ENCODE data around the gene LARP4. TPM values are rescaled to one million over a fixed set of nuclear protein-coding genes. Genes with fewer than 3 reads are reported as not detected.
"Not testable (repeated sequence)": the region's sequence is repeated elsewhere in the genome, so short reads cannot be mapped to it uniquely, and the experiment has no call there.

LARP4 gene
- total RNA-seq, 1 donor from 2014 or later, result 55.6 TPM

DNA sequence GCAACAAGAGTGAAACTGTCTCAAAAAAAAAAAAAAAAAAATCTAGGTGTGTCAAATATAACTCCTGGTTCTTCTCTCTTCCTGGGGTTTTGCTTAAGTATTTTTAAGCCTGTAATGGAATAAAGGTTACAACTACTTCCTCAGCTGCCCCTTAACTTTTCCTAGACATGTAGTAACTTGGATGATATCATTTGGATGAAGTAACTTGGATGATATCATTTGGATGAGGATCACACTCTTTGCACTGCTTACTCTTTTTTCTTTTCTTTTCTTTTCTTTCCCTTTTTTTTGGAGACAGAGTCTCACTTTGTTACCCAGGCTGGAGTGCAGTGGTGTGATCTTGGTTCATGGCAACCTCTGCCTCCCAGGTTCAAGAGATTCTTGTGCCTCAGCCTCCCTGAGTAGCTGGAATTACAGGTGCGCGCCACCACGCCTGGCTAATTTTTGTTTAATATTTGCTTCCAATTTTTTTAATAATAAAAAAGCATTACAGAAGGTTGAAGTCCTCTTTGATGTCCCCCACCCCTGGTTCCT is 3.5 kb upstream of the LARP4 start:
- intact Hi-C loops (cut with micrococcal nuclease), result no loop called here
- ATAC-seq, result no peak

DNA sequence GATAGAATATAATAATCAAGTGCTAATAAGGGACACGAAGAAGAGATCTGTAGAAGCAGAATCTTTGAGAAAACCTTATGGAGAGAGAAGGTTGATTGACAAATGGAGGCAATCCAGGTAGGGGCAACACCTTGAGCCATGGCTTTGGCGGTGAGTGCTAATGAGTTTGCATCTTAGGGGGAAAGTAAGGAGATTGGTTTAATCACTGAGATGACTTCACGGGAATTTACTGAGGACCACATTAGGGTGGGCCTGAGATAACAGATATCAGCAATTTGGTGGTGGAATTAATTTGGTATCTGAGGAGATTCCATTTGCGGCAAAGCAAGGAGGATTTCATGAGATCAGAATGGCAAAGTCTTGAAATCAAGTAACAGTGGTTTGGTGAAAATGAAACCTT is 1.8 kb upstream of the LARP4 start:
- ATAC-seq, result no peak
- intact Hi-C loops (cut with micrococcal nuclease), result no loop called here
- DNase-seq, result no peak

More for the DNA sequence above, 3.5 kb upstream of the LARP4 start:
- DNase-seq, result no peak

DNA sequence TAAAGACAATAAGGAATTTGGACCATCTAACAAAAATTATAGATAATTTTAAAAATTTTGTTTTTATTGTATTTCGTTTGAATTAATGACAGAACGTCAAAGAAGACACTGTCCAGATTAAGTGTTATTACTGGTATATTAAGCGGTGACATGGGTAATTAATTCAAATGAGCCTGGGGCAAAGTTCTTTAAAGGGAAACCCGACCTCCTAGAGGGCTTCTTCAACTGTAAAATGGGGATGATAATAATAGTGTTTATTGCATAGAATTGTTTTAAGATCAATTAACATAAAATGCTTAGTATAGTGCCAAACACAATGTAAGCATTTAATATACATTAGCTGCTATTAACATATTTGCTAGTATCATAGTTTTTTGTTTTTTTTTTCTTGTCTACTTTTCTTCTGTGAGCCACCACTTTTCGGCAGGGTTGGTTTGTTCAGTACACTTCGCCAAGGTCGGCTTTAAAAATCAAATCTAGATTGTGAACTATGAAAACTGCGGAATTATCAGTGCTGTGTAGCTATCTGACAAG is 514 bp upstream of the LARP4 start:
- intact Hi-C loops (cut with micrococcal nuclease), result no loop called here
- ATAC-seq (no peak), DNase-seq (no peak)

DNA sequence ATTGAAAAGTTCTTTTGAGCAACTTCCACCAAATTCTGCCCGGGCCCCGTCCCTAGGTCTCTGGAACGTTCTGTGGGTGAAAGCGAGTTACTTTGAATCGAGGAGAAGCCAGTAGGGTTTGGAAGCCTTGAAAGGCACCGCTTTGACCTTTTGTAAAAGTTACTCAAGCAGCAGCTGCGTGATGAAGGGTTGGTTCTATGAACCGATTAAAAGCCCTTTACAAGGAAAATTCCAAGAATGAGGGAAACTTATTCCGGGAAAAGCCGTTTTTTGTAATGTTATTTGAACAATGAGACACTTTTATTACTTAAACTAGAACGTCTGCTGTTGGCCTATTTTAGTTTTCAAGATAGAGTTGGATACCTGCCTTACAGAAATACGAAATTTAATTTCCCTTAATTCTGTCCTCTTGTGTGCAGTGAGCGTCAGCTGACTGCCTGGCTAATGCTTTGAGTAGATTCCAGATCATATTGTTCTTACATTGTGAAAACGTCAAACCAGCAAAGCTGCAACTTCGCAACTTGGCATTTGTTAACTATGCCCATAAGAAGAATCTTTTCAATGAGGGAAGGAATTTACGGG is 906 bp downstream of the LARP4 start:
- intact Hi-C loops (cut with micrococcal nuclease), result no loop called here
- ATAC-seq (peak; percentile 35), DNase-seq (no peak)

DNA sequence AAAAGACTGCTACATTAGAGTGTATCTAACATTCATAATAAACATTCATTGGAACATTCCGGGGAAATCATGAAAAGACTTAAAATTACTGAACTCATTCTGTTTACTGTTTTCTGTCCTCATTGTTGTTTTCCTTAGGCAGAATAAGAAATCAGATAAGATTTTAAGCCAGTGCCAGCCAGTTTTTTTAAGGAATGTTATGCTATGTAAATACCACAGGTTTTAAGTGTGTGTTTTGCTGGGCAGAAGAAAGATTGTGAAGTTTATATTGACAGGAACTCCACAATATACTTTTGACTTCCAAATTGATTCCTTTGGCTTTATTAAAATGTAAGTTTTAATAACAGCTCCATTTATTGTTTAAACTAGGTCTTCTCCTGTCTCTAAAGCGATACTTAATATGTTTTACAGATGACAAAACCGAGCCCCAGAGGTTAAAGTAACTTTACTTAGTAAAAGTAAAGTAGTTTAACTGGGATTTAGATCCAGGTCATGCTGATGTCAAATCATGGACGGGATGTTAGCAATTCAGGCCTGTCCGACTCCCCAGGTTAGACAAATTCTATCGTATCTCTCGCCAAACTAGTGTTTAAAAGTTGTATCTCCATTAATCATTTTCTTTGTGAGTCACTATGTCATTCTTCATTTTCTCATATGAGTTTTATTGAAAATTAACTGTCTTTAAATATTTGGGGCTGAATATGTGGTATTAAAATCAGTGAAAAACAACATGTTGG is 1.7 kb downstream of the LARP4 start:
- intact Hi-C loops (cut with micrococcal nuclease), result no loop called here
- DNase-seq (no peak), ATAC-seq (no peak)

DNA sequence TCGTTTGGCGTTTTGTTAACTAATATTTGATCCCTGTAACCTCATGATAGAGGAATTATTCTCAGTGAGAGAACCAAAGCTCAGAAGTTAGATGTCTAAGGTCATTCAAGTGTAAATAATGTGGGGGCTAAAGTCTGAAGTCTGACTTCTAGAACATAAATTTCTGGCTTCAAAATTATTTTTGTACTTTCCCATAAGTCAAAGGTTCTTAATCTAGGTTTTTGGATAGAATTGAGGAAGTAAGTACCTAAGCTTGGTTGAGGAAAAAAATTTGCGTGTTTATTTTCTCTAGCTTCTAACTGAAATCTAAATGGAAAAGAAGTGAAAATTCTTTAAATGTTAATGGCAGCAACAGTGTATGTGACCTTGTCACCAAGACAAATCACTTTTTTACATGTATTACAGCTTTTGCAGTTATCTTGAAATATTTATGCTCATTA is 2.3 kb downstream of the LARP4 start:
- DNase-seq (no peak), ATAC-seq (no peak)
- intact Hi-C loops (cut with micrococcal nuclease), result no loop called here

DNA sequence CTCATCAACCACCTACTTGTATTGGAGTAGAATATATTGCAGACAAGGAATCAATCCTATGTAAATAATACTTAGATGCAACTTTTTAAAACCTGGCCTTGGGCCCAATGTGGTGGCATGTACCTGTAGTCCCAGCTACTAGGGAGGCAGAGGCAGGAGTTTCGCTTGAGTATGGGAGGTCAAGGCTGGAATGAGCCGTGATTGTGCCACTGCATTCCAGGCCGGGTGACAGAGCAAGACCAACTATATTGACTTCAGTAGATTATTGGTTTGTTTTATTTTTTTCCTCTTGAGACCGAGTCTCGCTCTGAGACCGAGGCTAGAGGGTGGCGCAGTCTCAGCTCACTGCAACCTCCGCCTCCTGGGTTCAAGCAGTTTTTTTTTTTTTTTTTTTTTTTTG is 3.6 kb downstream of the LARP4 start:
- DNase-seq, result no peak
- intact Hi-C loops (cut with micrococcal nuclease), result no loop called here

DNA sequence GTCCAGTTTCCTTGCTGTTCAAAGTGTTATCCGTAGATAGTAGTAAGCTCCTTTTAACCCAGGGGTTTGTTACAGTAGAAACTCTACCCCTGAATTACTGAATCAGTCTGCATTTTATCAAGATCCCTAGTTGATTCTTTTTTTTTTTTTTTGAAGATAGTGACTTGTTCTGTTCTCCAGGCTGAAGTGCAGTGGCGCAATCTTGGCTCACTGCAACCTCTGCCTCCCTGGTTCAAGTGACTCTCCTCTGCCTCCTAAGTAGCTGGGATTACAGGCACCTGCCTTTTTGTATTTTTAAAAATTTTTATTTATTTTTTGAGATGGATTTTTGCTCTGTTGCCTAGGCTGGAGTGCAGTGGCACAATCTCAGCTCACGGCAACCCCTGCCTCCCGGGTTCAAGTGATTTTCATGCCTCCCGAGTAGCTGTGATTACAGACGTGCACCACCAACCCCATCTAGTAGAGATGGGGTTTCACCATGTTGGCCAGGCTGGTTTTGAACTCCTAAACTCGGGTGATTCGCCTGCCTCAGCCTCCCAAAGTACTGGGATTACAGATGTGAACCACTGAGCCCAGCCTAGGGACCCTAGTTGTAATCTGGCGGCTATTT is 10.5 kb downstream of the LARP4 start:
- intact Hi-C loops (cut with micrococcal nuclease), result no loop called here
- DNase-seq (no peak), ATAC-seq (peak; percentile 26)

More for the DNA sequence above, 3.6 kb downstream of the LARP4 start:
- no peak for ATAC-seq

DNA sequence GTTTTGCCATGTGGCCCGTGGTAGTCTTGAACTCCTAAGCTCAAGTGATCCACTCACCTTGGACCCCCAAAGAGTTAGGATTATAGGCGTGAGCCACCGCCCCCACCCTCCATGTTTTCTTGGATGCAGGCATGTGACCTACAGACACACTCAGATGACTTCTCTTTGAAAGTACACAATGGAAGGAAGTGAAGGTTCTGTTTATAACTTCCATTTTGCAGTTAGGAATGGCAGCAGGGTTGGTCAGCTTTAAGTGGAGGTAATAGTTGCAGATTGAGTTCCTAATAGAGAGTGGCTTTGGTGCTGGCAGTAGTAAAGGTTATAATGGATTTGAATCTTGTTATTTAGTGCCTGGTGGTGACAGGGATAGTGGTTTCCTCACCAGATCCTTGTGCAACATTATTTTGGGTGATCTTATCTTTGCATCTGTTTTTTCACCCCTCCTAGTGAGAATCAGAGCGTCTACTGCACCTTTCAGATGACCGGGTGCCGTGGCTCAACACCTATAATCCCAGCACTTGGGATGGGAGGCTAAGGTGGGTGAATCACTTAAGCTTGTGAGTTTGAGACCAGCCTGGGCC is 15.3 kb downstream of the LARP4 start:
- DNase-seq, result no peak
- ATAC-seq, result no peak
- intact Hi-C loops (cut with micrococcal nuclease), result no loop called here

DNA sequence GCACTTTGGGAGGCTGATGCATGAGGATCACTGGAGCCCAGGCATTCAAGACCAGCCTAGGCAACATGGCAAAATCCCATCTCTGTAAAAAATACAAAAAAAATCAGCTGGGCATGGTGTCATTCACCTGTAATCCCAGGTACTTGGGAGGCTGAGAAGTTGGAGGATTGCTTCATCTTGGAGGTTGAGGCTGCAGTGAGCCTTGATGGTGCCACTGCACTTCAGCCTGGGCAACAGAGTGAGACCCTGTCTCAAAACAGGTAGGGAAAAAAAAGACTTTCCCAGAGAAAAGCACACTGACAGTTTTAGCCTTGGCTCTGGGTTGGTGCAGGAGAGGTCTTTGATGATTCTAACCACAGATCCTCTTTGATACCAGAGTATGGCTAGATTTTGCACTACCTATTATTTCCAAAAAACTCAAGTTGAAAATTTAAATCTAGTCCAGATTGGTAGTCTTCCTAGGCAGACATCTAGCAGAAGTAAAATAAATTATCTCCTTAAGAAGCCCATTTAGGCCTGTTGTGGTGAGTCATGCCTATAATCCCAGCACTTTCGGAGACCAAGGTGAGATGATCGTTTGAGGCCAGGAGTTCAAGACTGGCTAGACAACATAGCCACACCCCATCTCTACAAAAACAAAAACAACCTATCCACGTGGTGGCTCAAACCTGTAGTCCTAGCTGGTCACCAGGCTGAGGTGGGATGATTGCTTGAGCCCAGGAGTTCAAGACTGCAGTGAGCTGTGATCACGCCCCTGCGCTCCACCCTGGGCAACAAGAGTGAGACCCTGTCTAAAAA is 18.6 kb downstream of the LARP4 start:
- no peak for ATAC-seq
- no peak for DNase-seq
- intact Hi-C loops (cut with micrococcal nuclease), result no loop called here

DNA sequence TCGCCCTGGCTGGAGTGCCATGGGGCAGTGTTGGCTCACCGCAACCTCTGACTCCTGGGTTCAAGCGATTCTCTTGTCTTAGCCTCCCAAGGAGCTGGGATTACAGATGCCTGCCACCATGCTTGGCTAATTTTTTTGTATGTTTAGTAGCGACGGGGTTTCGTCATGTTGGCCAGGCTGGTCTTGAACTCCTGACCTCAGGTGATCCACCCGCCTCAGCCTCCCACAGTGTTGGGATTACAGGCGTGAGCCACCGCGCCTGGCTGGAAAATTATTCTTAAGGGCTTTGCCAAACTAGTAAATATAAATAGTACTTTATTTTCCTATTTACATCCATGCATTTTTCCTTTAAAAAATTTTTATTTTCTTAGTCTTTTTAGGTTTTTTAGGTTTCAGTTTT is 22.2 kb downstream of the LARP4 start:
- intact Hi-C loops (cut with micrococcal nuclease); ATAC-seq; DNase-seq: not testable (repeated sequence)

DNA sequence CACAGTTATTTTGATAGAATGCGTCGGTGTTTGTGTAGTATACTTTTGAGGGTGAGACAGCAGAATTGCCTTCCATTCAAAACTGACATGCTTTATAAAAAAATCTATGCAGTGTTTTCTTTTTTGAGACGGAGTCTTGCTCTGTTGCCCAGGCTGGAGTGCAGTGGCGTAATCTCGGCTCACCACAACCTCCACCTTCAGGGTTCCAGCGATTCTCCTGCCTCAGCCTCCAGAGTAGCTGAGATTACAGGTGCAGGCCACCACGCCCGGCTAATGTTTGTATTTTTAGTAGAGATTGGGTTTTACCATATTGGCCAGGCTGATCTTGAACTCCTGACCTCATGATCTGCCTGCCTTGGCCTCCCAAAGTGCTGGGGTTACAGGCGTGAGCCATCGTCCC is 22.7 kb downstream of the LARP4 start:
- DNase-seq; intact Hi-C loops (cut with micrococcal nuclease); ATAC-seq: not testable (repeated sequence)

DNA sequence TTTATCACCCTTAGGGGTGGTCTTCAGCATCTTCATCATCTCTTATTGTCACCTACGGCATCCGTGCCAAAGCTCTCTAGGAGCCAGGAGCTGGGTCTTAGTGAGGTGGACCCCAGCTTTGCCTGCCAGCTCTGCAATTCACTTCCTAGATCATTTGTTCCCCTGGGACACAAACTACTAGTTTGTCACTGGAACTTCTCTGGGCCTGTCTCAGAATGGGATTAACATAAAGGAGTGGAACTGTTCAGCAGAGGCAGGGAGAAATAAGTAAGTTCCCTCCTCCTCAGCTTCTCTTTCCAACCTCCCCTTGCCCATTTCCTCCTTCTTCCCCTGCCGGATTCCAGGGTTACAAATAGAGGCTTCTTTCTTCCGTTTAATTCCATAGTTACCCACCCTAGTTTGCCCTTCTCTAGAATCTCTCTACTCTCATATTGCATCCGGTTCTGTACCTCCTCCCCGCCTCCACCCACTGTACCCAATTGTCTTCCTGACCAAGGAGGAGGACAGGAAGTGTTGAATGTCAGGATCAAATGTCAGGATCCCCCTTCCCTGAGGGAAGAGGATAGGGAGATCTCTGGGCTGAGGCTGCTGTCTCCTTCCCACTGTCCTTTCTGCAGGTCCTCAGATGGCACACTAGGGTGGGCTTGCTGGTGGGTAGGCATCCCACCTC is 25.0 kb downstream of the LARP4 start:
- ATAC-seq (peak; percentile 22), DNase-seq (no peak)
- intact Hi-C loops (cut with micrococcal nuclease), result no loop called here

DNA sequence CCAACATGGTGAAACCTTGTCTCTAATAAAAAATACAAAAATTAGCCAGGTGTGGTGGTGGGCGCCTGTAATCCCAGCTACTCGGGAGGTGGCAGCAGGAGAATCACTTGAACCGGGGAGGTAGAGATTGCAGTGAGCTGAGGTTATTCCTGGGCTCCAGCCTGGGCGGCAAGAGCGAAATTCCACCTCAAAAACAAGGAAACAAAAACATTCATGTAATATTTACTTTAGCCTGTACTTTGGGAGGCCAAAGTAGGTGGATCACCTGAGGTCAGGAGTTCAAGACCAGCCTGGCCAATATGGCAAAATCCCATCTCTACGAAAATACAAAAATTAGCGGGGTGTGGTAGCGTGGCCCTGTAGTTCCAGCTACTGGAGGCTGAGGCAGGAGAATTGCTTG is 31.0 kb downstream of the LARP4 start:
- DNase-seq; ATAC-seq; intact Hi-C loops (cut with micrococcal nuclease): not testable (repeated sequence)

DNA sequence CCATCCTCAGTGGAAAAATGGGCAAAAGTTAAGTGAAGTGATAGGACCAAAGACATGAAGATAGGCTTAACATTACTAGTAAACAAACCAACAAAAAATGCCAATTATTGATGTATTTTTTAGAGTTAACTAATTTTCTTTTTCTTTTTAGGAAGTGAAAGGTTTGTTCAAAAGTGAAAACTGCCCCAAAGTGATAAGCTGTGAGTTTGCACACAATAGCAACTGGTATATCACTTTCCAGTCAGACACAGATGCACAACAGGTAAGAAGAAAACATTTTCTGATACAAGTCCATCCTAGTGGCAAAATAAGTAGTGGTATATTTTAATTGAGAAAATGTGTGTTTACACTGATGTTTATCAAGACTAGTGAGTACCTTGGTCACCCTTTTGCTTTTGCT is 39.6 kb downstream of the LARP4 start:
- DNase-seq (no peak), ATAC-seq (no peak)
- intact Hi-C loops (cut with micrococcal nuclease), result no loop called here

DNA sequence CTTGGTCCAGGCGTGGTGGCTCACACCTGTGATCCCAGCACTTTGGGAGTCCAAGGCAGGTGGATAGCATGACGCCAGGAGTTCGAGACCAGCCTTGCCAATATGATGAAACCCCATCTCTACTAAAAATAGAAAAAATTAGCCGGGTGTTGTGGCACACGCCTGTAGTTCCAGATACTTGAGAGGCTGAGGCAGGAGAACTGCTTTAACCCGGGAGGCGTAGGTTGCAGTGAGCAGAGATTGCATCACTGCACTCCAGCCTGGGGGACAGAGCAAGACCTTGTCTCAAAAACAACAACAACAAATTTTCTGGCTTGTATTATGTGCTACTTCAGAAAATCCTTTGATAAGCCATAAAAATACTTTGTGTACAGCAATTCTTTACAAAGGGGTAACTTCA is 41.1 kb downstream of the LARP4 start:
- intact Hi-C loops (cut with micrococcal nuclease), result no loop called here
- DNase-seq (no peak), ATAC-seq (no peak)

DNA sequence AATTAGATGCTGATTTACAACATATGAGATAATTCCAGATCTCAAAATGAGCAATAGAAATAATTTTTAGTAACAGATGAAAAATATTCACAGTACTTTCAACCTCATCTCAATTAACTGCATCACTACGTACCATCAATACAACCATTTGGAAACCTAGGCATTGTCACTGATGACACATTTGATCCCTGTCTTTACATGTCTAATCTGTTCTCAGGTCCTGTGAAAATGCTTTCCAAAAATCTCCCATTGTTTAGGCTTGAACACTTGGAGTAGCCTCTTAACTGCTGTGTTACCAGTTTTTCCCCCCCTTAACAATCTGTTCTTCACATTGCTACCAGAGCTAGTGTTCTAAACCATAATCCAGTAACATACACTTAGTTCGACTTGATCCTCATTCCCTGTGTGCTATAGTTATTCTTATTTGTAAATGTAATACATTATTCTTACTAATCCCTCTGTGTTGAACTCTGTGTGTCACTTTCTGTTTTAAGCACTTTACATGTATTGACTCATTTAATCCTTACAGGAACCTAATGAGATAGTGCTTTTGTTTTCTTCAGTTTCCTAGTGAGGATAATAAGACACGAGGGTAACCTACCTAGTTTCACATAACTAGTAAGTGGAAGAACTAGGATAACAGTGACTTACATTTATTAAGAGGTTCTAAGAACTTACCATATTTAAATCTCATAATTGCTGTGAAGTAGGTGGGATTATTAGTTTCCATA is 41.7 kb downstream of the LARP4 start:
- no peak for ATAC-seq
- DNase-seq, result no peak
- intact Hi-C loops (cut with micrococcal nuclease), result no loop called here

DNA sequence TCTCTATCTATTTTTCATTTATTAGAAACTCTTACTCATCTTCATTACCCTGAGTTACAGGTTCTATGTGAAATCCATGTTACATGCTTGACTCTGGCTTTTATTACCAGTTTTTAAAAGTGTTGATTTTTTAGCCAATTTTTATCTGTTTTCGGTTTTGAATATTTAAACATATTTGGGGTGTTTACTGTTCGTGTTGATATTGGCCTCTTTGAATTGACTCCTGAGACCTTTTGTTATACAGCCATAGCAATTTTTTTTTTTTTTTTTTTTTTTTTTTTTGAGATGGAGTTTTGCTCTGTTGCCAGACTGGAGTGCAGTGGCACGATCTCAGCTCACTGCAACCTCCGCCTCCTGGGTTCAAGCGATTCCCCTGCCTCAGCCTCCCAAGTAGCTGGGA is 49.0 kb downstream of the LARP4 start:
- ATAC-seq; intact Hi-C loops (cut with micrococcal nuclease); DNase-seq: not testable (repeated sequence)

Measured in left ventricle myocardium superior (tissue), 1 donor.